DMS53 treated with DMSO at 0.1 percent for 48 hours (cell line): ENCODE data around the gene DCXR.

Experiments used
- DNase-seq: peaks from one replicate; lab custom pipeline; 2025; ENCODE audit not compliant: unreplicated experiment; lab: John Stamatoyannopoulos, UW

DCXR gene

DNA sequence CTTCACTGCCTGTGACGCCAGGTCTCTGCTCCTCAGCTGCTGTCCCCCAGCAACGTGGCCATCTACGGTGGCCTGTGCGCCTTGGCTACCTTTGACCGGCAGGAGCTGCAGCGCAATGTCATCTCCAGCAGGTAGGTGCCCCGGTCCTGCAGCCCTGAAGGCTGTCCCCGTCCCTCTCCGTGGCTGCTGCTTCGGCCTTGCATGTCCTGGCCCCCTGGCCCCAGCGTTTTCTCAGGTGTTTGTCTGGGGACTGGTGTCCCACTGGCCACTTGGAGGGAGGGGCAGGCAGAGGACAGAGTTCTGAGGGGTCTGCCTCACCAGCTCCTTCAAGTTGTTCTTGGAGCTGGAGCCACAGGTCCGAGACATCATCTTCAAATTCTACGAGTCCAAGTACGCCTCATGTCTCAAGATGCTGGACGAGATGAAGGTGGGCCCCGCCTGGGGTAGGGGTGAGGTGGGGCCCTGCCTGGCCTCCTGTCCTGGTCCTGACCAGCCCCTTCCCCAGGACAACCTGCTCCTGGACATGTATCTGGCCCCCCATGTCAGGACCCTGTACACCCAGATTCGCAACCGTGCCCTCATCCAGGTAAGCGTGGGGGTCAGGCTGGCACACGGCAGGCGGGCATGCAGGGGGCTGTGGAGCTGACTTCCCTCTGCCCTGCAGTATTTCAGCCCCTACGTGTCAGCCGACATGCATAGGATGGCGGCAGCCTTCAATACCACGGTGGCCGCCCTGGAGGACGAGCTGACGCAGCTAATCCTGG lies 18.6 kb upstream of the DCXR start:
- no peak for DNase-seq

DNA sequence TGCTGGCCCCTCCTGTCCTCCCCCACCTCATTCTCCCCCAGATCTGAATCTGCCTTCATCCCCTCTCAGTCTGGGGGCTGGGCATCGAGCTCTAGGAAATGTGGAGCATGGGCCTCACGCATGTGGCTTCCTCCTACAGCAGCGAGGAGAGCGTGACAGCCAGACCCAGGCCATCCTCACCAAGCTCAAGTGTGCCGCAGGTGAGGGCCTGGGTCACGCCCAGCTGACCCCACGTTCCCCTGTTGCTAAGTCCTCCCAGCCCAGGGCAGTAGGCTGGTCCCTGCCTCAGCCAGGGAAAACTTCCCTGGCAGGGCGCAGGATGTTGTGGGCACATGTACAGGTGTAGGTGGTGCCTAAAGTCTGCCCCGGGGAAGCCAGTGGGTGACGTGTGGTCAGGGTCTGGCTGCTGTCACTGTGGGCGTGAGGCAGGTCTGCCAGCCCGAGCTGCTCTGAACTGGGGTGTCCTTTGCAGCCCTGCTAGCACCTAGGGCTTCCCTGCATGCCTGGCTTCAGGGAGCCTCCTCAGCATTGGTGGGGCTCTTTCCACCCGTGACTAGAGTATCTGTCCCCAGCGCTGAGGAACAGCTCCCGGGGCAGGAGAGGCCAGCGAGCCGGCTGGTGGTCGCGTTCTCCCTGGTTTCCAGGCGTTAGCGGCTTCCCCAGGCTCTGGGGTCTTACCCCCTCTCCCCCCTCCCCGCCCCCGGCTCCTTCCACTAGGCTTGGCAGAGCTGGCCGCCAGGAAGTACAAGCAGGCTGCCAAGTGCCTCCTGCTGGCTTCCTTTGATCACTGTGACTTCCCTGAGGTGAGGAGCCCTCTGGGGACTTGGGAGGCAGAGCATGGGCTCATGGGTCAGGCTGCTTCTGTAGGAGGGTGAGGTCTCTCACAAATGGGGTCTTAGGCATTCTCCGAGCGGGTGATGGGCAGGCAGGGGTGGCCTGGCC lies 17.8 kb upstream of the DCXR start:
- DNase-seq: no peak

DNA sequence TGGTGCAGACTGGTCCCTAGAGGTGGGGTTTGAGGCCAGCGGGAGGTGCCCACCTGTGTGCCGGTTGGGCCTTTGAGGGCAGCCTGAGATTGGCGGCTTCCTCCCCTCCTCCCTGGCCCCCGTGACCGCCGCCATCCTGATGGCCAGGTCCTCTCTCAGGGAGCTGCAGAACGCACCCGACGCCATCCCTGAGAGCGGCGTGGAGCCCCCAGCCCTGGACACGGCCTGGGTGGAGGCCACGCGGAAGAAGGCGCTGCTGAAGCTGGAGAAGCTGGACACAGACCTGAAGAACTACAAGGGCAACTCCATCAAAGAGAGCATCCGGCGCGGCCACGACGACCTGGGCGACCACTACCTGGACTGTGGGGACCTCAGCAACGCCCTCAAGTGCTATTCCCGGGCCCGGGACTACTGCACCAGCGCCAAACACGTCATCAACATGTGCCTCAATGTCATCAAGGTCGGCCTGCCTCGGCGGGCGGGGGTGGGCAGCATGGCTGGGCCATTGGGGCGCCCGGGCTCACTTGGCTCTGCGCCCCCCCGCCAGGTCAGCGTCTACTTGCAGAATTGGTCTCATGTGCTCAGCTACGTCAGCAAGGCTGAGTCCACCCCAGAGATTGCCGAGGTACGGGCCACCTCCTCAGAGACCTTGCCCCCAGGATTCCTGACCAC lies 17.0 kb upstream of the DCXR start:
- no peak for DNase-seq

DNA sequence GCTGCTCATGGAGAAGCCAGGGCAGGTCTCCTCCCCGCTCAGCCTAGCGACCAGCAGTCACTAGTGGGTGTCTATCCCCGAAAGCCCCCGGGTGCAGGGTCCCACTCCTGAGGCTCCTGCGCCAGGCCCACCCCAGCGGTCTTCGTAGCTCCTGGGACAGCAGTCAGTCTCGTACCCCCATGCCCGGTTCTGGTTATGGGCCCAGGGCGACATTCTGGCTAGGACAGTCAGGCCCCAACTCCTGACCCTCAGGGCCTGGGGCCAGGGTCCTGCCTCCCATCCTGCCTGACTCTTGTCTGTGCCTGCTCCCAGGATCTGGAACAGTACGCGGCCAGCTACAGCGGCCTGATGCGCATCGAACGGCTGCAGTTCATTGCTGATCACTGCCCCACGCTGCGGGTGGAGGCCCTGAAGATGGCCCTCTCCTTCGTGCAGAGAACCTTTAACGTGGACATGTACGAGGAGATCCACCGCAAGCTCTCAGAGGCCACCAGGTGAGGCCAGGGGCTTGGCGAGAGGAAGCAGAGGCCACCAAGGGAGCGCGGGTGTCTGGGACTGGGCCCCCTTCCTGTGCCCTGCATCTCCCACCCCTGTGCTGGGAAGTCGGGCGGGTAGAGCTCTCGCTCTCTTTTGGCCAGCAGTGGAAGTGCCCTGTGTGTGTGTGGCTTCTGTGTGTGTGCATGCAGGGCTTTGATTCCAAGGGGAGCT lies 16.2 kb upstream of the DCXR start:
- no peak for DNase-seq

DNA sequence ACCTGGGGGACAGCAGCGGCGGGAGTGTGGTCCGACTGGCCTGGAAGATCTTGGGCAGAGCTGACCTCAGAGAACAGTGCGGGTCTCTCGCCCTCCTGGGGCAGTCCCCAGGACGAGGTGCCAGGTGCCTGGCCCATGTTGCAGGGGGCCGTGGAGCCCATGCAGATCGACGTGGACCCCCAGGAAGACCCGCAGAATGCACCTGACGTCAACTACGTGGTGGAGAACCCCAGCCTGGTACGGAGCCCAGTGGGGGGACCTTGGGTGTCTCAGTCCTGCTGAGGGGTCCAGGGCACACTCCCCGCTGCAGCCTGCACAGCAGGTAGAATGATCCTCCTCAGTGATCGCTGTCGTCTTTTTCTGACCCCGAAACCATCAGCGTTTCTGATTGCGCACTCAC lies 15.6 kb upstream of the DCXR start:
- DNase-seq: no peak

DNA sequence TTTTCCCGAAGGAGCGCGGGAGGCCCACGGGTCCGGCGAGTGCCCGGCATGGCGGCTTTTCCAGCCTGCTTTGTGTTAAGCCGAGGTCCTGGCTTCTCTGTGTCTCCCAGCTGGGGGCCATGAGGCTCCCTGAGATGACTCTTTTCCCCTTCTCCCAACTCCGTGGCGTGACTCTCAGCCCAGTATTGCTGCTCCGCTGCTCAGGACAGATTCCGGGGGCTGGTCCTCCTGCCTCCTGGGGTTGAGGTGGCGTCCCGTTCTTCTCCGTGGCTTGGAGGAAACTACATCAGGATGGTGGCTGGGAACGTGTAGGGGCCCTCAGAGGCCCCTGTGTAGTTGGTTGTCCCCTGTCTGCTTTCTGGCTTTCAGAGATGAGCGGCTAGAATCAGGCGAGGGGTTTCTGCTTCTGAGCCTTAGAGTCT lies 15.2 kb upstream of the DCXR start:
- DNase-seq: no peak

DNA sequence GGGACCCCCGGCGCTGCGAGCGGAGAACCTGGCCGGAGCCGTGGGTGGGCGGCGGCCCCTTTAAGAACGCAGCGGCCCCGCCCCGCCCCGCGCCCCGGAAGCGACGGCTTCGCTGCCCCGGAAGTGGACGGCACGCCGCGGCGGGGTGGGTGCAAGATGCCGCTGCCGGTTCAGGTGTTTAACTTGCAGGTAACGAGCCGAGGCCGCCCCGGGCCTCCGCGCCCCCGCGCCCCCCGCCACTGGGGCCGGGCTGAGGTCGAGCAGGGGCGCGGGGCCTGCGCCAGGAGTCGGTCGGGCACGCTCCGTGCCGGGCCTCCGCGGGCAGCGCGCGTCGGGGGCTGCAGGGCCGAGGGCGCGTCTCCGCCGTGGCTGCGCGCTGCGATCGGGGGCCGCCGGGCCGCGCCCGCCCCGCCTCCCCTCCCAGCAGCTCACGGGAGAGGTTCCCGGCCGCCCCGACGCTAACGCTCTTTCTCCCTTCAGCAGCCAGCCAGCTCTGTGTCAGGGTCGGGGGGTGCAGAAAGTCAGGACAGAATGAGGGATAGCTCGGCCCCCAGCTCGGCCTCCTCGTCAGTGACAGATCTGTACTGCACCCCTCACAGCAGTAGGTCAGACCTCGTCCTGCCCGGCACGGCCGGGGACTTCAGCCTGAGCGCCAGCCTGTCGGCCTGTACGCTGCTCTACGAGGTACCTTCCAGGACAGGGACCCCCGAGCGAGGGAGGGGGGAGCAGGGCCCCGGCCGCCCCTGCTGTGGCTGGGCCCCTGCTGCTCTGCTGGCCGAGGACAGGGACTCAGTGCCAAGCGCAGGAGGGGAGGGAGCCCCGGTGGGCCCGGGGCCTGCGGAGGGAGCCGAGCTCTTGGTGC lies 14.5 kb upstream of the DCXR start, which contains the start of the genes GPS1 and RFNG:
GPS1 (plus strand) TSS at position 123 of the 862 bp plus-strand sequence; CDS start at position 157, 34 bp downstream.
RFNG (minus strand) TSS at position 36 of the 862 bp plus-strand sequence. CDS start 45 bp downstream, outside the sequence.
- peak; percentile 48 for DNase-seq

DNA sequence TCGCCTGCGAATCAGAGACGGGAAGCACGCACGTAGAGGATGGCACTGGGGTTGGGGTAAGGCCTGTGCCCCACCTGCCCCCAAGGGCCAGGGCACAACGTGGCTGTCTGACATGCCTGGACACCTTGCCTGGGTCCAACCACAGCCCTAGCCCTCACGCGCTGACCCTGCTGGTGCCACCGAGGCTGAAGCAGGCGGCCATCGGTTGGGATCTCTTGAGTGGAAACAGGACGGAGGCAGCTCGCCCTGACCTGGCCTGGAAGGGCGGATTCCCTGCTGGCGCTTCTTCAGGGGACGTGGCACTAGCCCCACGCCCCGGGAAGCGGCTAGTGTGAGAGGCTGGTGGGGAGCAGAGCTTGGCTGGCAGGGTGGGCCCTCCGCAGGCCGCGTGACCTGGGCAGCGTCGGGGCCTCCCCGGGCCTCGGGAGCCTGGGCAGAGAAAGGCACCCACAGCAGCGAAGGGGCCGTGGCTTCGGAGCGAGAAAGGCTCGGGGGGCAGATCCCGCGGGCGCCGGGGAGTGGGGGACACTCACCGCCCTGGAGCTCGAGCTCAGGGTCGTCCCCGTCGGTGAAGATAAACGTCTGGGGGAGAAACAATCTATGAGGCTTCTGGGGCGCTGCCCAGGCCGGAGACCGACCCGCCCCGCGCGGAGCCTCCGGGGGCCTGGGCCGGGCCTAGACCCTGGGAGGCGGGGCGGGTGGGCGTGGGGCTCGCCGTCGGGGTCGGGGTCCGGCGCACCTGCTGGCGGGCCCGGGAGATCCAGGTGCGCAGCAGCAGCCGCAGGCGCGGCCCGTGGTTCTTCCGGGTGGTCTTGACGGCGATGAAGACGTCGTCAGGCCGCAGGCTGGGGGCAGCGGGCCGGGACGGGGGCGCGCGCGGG lies 13.5 kb upstream of the DCXR start:
- DNase-seq: no peak

DNA sequence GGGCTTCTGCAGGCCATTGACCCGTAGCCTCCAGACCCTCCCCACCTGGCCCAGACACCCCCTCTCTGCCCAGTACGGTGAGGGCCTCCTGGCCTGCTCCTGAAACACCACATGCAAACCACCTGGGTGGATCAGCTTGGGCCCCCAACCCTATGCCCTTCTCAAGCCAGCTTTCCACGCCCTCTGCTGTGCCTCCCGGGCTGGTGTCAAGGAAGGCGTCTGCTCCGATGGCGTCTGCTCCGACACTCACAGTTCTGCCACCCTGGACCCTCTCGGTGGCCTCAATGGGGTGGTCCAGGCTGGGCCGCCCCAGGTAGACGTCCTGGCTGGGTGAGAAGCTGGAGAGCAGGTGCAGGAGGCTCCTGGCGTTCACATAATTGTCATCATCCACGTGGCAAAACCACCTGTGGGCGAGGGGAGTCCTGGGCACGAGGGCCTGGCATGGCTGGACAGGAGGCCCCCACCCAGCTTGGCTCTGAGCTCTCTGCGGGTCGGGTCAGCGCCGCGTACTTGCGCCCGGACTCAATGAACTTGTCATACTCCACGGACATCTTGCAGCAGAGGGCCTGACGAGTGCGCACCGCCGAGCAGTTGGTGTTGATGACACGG lies 12.8 kb upstream of the DCXR start:
- no peak for DNase-seq

DNA sequence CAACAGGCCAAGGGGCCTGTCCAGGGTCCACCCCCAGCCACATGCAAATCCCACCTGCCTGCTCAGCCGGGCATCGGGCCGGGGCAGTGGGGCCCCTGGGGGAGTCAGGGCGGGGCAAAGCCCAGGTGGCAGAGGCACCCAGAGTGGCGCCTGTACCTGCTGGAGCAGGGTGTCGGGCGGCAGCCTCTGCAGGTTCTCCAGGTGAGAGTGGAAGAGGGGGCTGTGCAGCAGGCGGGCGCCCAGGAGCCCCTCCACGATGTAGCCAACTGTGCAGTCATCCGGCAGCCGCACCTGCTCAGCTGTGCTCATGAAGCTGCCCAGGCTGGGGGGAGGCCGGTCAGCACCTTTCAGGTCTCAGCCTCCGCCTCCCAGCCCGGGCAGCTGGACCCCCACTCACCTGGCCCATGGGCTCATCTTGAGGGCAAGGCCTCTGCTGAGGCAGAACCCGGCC lies 12.0 kb upstream of the DCXR start:
- no peak for DNase-seq

DNA sequence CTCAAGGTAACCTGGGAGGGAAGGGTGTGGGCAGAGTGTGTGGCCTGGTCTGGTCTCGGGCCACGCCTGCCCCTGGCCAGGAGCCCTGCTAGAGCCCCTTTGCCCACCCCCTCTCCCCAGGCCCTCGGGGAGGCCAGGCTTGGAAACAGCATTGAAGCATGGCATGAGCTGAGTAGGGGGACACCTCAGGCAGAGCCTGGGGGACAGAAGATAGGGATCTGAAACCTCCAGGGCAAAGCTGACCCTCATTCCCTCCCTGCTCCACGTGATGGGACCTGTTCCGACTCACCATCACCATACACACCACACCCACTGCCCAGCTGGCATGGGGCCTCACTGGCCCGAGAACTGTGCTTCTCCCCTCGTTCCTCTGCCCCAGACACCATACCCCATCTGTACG lies 11.6 kb upstream of the DCXR start:
- DNase-seq: no peak

DNA sequence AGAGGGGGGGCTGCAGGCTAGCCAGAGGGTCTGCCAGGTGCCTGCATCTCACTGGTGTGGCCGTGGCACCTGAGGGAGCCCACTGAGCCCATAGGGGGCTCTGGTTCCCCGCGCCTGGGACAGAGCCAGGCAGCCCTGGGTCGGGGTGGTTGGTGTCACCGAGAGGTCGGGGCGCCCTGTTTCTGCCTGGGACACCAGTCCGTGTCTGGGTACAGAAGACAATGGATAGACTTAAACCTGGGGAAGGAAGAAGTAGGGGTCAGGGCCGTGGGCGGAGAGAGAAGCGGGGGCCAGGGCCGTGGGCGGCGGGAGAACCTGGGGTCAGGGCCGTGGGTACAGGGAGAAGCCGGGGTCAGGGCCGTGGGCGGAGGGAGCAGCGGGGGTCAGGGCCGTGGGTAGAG lies 11.1 kb upstream of the DCXR start:
- DNase-seq: no peak

DNA sequence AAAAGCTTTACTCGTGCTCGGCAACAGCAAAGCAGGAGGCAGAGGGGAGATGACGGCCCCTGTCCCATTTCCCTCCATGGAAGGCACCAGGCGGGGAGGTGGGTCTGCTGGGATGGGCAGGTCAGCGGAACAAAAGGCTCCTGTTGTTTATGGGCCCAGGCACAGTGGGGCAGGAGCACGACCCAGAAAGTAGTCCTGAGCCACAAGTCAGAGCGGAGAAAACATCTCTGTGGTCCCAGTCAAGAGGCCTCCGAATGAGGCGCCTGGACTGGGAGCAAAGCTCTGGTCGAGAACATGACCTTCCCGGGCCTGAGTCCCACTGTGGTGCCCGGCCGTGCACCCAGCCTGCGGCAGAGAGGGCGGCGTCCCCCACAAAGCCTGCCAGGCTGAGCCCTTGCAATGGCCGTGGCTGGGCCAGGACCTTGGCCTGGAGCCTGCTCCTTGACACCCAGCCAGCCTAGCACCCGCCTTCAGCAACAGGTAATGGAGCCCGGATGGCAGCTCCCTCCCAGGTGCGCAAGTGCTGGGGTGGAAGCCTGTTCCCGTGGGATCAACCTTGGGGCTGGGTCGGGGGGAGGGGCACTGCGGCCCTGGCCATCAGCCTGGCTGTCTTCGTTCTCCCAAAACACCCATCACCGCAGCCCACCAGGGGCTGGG lies 10.5 kb upstream of the DCXR start:
- DNase-seq: no peak

DNA sequence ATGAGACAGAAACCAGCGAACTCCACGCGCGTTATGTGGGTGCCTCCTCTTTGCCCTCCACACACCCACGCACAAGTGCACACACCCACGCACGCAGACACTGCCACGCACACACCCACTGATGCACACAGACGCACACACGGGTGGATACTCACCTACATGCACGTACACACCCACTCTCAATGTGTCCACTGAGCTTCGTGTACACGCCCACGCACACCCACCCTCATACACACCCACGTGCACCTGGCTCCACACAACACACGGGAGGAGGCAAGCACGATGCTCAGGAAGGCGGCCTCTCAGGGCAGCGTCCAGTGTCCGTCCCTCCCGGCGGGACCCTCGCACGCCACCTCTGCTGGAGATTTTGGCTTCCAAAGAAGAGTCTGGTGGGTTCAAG lies 9.9 kb upstream of the DCXR start:
- DNase-seq: no peak

DNA sequence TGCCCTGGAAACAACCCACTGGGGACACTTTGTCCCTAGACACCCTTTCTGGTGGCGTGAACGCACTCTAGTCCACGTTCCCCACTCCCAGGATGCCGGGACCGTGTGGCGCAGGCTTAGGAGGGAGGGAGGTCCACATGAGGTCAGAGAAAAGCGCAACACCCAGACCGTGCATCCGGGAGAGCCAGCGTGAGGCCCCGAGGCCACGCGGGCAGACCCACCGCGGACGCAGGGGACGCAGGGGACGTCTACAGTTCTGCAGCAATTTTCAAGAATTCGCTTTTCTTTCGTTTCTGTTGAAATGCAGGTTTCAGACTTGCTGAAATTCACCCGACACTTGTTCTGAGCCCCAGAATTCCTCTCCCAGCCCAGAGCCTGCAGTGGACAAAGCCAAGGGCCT lies 9.4 kb upstream of the DCXR start:
- DNase-seq: no peak

DNA sequence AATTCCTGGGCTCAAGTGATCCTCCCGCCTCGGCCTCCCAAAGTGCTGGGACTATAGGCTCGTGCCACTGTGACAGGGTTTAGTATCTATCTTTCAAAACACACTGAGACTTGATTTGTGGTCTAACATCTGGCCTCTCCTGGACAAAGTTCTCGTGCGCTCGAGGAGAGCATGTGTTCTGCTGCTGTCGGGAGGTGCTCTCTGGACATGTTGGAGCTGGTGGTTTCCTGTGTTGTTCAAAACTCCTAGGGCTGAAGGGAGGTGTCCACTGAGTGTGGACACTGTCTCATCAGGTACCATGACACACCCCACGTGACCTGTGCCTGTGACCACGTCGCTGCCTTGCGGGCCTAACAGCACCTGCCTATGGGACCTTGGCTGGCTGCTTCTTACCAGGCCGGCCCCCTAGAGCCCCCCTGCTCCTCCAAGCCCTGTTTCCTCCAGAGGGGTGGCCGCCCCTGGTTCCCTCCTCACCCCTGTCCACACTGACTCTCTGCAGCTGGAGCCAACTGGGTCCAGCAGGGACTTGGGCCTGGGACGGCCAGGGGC lies 8.5 kb upstream of the DCXR start:
- DNase-seq: no peak

DNA sequence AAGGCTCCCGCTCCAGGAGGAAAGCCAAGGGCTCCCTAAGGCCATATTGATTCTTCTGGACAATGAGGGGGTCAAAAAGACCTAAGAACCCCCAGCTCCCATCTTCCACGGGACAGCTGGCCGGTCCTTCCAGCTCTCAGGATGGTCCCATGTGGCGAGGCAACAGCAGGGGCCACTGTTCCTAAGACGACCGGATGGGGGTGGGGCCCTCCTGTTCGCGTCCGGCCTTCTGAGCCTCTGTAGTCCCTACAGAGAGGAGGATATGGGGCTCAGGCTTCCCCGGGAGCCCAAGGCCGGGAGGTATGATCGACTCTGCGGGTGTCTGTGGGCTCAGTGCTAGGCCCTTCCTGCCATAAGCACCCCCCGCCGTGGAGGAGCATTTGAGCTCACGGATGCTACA lies 6.0 kb upstream of the DCXR start:
- no peak for DNase-seq

DNA sequence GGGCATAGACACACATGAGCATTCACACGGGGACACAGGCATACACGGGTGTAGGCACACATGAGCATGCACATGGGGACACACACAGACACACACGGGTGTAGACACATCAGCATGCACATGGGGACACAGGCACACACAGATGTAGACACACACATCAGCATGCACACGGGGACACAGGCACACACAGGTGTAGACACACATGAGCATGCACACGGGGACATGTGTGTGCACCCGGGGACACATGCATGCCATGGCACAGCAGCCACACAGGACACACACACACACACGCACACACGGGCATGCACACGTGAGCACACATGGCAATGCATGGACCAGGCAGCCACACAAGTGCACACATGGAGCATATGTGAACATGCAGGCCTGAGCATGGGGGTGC lies 5.2 kb upstream of the DCXR start:
- no peak for DNase-seq
